Mesenchymal stem cell (in vitro differentiated cells and primary cell): ENCODE measurements around the gene FAM174B.

Experiments used
- DNase-seq: peaks from one replicate; pipeline ENCODE4 v3.0.0-alpha.2; 2013
- H2AFZ ChIP-seq: one replicate; pipeline ENCODE4 v1.6.1; 2013; ENCODE audit warnings: low read depth, mild to moderate bottlenecking, control low read depth, inconsistent platforms, low read length, moderate library complexity
- H2AK5ac ChIP-seq: 2 replicates; pipeline ENCODE4 v1.6.1; 2013; ENCODE audit warnings: low read length, moderate library complexity, mild to moderate bottlenecking, inconsistent platforms; ENCODE audit not compliant: severe bottlenecking
- H2BK120ac ChIP-seq: one replicate; pipeline ENCODE4 v1.6.1; 2013; ENCODE audit warnings: low read depth, mild to moderate bottlenecking, inconsistent platforms, low read length, moderate library complexity
- H2BK12ac ChIP-seq, 2 experiments: one replicate each; pipeline ENCODE4 v1.6.1; 2013; ENCODE audit warnings: inconsistent platforms in 2 of 2, low read length in 2 of 2, mild to moderate bottlenecking in 2 of 2, moderate library complexity in 2 of 2, control low read depth in 1 of 2
- H2BK15ac ChIP-seq: one replicate; pipeline ENCODE4 v1.6.1; 2013; ENCODE audit warnings: mild to moderate bottlenecking, low read depth, inconsistent platforms; ENCODE audit not compliant: poor library complexity, severe bottlenecking
- H2BK5ac ChIP-seq: 2 replicates; pipeline ENCODE4 v1.6.1; 2013; ENCODE audit warnings: low read depth, mild to moderate bottlenecking, low read length, control low read depth, inconsistent platforms; ENCODE audit not compliant: poor library complexity, severe bottlenecking
- H3K14ac ChIP-seq, 2 experiments: one replicate each; pipeline ENCODE4 v1.6.1; 2013; ENCODE audit warnings: inconsistent platforms in 2 of 2, low read length in 2 of 2, control low read depth in 1 of 2, mild to moderate bottlenecking in 1 of 2, moderate library complexity in 1 of 2
- H3K18ac ChIP-seq, 2 experiments: one replicate each; pipeline ENCODE4 v1.6.1; 2013; ENCODE audit warnings: inconsistent platforms in 2 of 2, low read length in 2 of 2, control low read depth in 1 of 2, low read depth in 1 of 2, mild to moderate bottlenecking in 1 of 2
- H3K23ac ChIP-seq, 2 experiments: one replicate each; pipeline ENCODE4 v1.6.1; 2013; ENCODE audit warnings: inconsistent platforms in 2 of 2, low read length in 2 of 2, mild to moderate bottlenecking in 2 of 2, moderate library complexity in 2 of 2, control low read depth in 1 of 2
- H3K27ac ChIP-seq: 2 replicates; pipeline ENCODE4 v1.5.1; 2013; ENCODE audit warnings: mild to moderate bottlenecking, moderate library complexity, low read length, control low read depth, inconsistent platforms; ENCODE audit not compliant: poor library complexity, severe bottlenecking
- H3K27me3 ChIP-seq, 2 experiments: 2 replicates each; pipeline versions ENCODE4 v1.6.1 to v1.7.0; 2013; ENCODE audit warnings: low read length in 2 of 2, mild to moderate bottlenecking in 2 of 2, moderate library complexity in 2 of 2, control low read depth in 1 of 2, inconsistent platforms in 1 of 2; ENCODE audit not compliant: control insufficient read depth in 1 of 2, insufficient read depth in 1 of 2
- H3K36me3 ChIP-seq, 2 experiments: 2 replicates each; pipeline versions ENCODE4 v1.6.1 to v1.7.0; 2013; ENCODE audit warnings: low read length in 2 of 2, control low read depth in 1 of 2, inconsistent platforms in 1 of 2, low read depth in 1 of 2, mild to moderate bottlenecking in 1 of 2; ENCODE audit not compliant: insufficient read depth in 2 of 2, control insufficient read depth in 1 of 2
- H3K4ac ChIP-seq, 2 experiments: one replicate each; pipeline ENCODE4 v1.6.1; 2013; ENCODE audit warnings: inconsistent platforms in 2 of 2, low read length in 2 of 2, mild to moderate bottlenecking in 2 of 2, moderate library complexity in 2 of 2, control low read depth in 1 of 2, low read depth in 1 of 2
- H3K4me1 ChIP-seq: 2 replicates; pipeline ENCODE4 v1.6.1; 2013; ENCODE audit warnings: low read depth, low read length, control low read depth; ENCODE audit not compliant: control insufficient read depth, insufficient read depth
- H3K4me2 ChIP-seq: 2 replicates; pipeline ENCODE4 v1.6.1; 2013; ENCODE audit warnings: low read length, mild to moderate bottlenecking, inconsistent platforms; ENCODE audit not compliant: poor library complexity, severe bottlenecking
- H3K4me3 ChIP-seq, 2 experiments: 2 replicates each; pipeline versions ENCODE4 v1.5.1 to v1.7.0; 2013; ENCODE audit warnings: low read length in 2 of 2, mild to moderate bottlenecking in 2 of 2, control low read depth in 1 of 2, low read depth in 1 of 2; ENCODE audit not compliant: insufficient read depth in 1 of 2
- H3K79me1 ChIP-seq: replicated peaks from 2 replicates; pipeline ENCODE4 v1.6.1; 2013; ENCODE audit warnings: mild to moderate bottlenecking, control low read depth, low read length, inconsistent platforms; ENCODE audit not compliant: poor library complexity, severe bottlenecking
- H3K9ac ChIP-seq: 2 replicates; pipeline ENCODE4 v1.7.0; 2013; ENCODE audit warnings: mild to moderate bottlenecking, low read length, moderate library complexity
- H3K9me3 ChIP-seq: 2 replicates; pipeline ENCODE4 v1.7.0; 2013; ENCODE audit warnings: mild to moderate bottlenecking, low read length; ENCODE audit not compliant: control insufficient read depth
- H4K8ac ChIP-seq: one replicate; pipeline ENCODE4 v1.6.1; 2013; ENCODE audit warnings: inconsistent platforms, mild to moderate bottlenecking, low read length, moderate library complexity
- H4K91ac ChIP-seq: one replicate; pipeline ENCODE4 v1.6.1; 2013; ENCODE audit warnings: mild to moderate bottlenecking, low read length, inconsistent platforms
- WGBS: methylation state at CpG from one replicate; pipeline ENCODE4 v1.1.7; 2013; ENCODE audit warnings: mixed read lengths; 5-methylcytosine and 5-hydroxymethylcytosine counted together

Gene FAM174B

DNA sequence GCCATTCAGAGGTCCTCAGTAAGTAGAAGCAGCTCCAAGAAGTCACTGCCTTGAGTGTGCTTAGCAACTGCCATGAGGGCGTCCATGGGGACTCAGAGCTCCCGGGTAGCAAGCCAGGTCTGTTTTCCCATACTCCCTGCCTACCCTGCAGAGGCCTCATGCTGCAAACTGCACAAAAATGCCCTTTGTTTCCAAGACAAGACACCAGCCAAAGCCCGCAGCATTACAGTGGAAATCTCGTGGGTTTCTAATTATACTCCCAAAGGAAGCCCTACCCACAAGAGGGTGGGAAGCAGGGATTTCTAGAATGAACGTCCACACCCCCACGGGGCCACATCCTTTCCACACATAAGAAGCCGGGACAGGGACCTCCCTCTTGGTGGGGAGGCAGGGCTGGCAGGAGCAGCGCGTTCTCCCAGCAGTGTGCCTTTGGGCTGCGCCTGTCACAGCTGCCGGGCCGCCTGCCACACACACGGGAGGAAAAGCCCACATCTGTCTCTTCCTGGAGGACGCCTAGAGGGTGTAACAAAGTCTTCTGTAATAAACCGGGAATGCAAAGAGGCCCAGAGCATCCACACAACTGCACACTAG is 31.1 kb downstream of the FAM174B start:
- Histone ChIP-seq H3K14ac (peak overlapping the region in 1 of 2 experiments; percentile 83), H2BK5ac (no peak overlapping the region), H3K9me3 (no peaks in the 10 kb centered on the region), H3K27me3 (no peaks in the 10 kb centered on the region), H2BK15ac (no peak overlapping the region), H2AFZ (no peak overlapping the region), H4K8ac (peak overlapping the region; percentile 12), H2BK120ac (no peak overlapping the region), H3K27ac (no peak overlapping the region), H3K4ac (peak overlapping the region in 1 of 2 experiments; percentile 59), H3K4me3 (no peak overlapping the region), H3K4me2 (no peak overlapping the region), H3K36me3 (no peaks in the 10 kb centered on the region), H4K91ac (peak overlapping the region; percentile 76), H3K18ac (peak overlapping the region in 1 of 2 experiments; percentile 81), H2BK12ac (peak overlapping the region in 1 of 2 experiments; percentile 83), H3K23ac (no peak overlapping the region), H3K9ac (peak overlapping the region; percentile 43), H3K4me1 (peaks cover 2% of the 10 kb centered on the region), H3K79me1 (no peaks in the 10 kb centered on the region), H2AK5ac (no peak overlapping the region)
- WGBS, result 59% methylated on average over 15 of the region's 15 CpGs
- no peak for DNase-seq

DNA sequence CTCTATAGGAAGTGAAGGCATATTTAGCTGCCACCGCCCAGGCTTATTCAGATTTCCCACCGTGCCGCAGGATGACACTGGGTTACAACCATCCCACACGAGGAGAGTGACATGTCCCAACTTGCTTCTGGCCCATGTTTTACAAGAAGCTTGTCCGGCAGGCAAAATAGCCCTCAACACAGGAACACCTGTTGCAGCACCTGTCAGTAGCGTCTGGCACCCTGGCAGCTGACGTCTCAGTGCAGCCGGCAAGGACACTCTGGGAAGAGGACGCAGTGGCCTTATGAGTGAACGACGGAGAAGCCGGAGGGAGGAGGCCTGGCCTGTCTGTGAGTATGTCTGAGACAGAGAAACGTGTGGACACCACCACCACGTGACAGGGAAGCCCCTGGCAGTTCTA is 32.1 kb downstream of the FAM174B start:
- Histone ChIP-seq H3K36me3 (no peaks in the 10 kb centered on the region), H3K14ac (peak overlapping the region in 1 of 2 experiments; percentile 8), H3K27ac (no peak overlapping the region), H2BK15ac (peak overlapping the region; percentile 63), H2BK120ac (no peak overlapping the region), H3K23ac (no peak overlapping the region), H3K18ac (peak overlapping the region in 1 of 2 experiments; percentile 41), H3K4me3 (no peak overlapping the region), H3K9me3 (no peaks in the 10 kb centered on the region), H2AFZ (no peak overlapping the region), H2BK12ac (peak overlapping the region; percentile 23 to 42), H3K4me1 (peaks cover 2% of the 10 kb centered on the region), H3K4ac (peak overlapping the region in 1 of 2 experiments; percentile 76), H3K9ac (no peak overlapping the region), H4K91ac (peak overlapping the region; percentile 91), H4K8ac (no peak overlapping the region), H3K27me3 (no peaks in the 10 kb centered on the region), H3K79me1 (no peaks in the 10 kb centered on the region), H2BK5ac (no peak overlapping the region), H2AK5ac (no peak overlapping the region), H3K4me2 (no peak overlapping the region)
- WGBS, result 95% methylated on average over 12 of the region's 14 CpGs
- no peak for DNase-seq

DNA sequence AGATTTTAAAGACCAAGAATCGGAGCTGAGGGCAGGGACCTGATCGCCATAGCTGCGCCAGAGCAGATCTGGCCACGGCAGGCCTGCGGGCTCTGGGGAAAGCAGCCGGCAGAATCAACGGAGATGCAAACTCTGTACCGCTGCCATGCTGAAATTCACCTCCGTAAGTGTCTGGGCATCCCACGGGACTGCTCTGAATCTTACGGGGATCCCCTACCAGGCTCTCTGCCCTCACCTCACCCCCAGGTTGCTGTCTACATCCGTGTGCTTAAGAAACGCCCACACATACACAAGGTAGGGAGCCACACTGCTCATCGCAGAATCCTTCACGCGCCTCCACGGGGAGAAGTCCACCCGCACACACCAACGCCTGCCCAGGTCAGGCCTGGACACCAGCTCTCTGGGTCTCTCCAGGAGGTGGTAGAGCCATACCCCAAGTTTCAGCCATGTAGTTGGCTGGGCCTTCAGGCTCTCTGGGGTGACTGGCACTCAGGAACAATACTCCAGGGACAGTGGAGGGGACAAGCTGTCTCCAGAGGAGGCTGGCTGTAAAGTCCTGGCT is 33.5 kb downstream of the FAM174B start:
- no peaks in the 10 kb centered on the region for H3K9me3 ChIP-seq
- peak overlapping the region in 1 of 2 experiments; percentile 80 for H2BK12ac ChIP-seq
- peaks cover 8% of the 10 kb centered on the region for H3K4me1 ChIP-seq
- H2AFZ ChIP-seq, result no peak overlapping the region
- H3K23ac ChIP-seq, result no peak overlapping the region
- H4K91ac ChIP-seq, result peak overlapping the region; percentile 53
- no peak overlapping the region for H3K4me3 ChIP-seq
- H3K36me3 ChIP-seq, result no peaks in the 10 kb centered on the region
- no peak overlapping the region for H3K14ac ChIP-seq
- no peaks in the 10 kb centered on the region for H3K79me1 ChIP-seq
- no peaks in the 10 kb centered on the region for H3K27me3 ChIP-seq
- H3K9ac ChIP-seq, result no peak overlapping the region
- 98% methylated on average over 19 of the region's 19 CpGs for WGBS
- peak overlapping the region in 1 of 2 experiments; percentile 54 for H3K18ac ChIP-seq
- no peak for DNase-seq
- no peak overlapping the region for H3K27ac ChIP-seq
- peak overlapping the region; percentile 15 for H2BK120ac ChIP-seq
- H2BK5ac ChIP-seq, result no peak overlapping the region
- peak overlapping the region in 1 of 2 experiments; percentile 35 for H3K4ac ChIP-seq
- H4K8ac ChIP-seq, result no peak overlapping the region
- no peak overlapping the region for H3K4me2 ChIP-seq
- no peak overlapping the region for H2AK5ac ChIP-seq
- peak overlapping the region; percentile 74 for H2BK15ac ChIP-seq

DNA sequence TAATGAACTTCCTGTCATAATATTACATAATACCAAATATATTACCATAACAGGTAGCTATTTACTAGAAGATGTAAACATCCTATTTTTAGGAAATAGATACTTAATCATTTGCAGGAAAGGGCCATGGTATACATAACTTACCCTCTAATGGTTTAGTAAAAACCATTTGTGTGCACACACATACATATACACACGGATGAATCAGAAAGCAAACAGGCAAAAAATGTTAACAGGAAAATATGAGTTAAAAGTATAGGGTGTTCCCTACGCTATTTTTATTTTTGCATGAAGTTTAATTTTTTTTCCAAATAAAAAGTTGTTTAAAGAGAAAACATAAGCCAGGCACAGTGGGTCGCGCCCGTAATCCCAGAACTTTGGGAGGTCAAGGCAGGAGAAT is 34.6 kb downstream of the FAM174B start:
- Histone ChIP-seq H4K8ac (no peak overlapping the region), H2BK120ac (no peak overlapping the region), H3K79me1 (no peaks in the 10 kb centered on the region), H3K4me1 (peaks cover 8% of the 10 kb centered on the region), H3K4me2 (no peak overlapping the region), H3K4ac (no peak overlapping the region), H3K27me3 (no peaks in the 10 kb centered on the region), H2BK15ac (no peak overlapping the region), H3K14ac (no peak overlapping the region), H2AFZ (no peak overlapping the region), H3K27ac (no peak overlapping the region), H2BK5ac (no peak overlapping the region), H3K18ac (no peak overlapping the region), H2AK5ac (no peak overlapping the region), H3K4me3 (no peak overlapping the region), H3K9ac (no peak overlapping the region), H4K91ac (no peak overlapping the region), H3K36me3 (no peaks in the 10 kb centered on the region), H2BK12ac (no peak overlapping the region), H3K23ac (no peak overlapping the region), H3K9me3 (no peaks in the 10 kb centered on the region)
- WGBS, result 98% methylated on average over 3 of the region's 5 CpGs
- no peak for DNase-seq
